ENCODE measurements around the gene TNIK.

DNA sequence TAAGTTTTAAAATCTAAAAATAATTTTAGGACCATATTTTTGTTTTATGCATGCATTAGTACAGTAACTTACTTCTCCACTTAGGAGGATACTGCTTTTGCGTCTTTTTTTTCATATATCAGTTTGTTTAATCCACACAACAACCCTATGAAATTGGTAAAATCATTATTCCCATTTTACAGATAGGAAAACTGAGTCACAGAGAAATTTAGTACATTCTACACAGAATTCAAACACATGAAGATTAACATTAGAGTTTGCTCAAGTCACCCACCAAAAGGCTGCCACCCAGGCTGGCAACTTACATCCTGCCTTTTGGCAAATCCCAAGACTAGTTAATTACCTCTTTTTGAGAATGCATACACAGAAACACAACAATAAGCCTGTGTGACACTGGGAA lies 28.7 kb downstream of the TNIK start:
- TF ChIP-seq, protein P1, sequence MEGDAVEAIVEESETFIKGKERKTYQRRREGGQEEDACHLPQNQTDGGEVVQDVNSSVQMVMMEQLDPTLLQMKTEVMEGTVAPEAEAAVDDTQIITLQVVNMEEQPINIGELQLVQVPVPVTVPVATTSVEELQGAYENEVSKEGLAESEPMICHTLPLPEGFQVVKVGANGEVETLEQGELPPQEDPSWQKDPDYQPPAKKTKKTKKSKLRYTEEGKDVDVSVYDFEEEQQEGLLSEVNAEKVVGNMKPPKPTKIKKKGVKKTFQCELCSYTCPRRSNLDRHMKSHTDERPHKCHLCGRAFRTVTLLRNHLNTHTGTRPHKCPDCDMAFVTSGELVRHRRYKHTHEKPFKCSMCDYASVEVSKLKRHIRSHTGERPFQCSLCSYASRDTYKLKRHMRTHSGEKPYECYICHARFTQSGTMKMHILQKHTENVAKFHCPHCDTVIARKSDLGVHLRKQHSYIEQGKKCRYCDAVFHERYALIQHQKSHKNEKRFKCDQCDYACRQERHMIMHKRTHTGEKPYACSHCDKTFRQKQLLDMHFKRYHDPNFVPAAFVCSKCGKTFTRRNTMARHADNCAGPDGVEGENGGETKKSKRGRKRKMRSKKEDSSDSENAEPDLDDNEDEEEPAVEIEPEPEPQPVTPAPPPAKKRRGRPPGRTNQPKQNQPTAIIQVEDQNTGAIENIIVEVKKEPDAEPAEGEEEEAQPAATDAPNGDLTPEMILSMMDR (IDR thresholded peaks at IDR 0.05; ENCODE audit: low read depth, low read length): no peak
- no peak for TF ChIP-seq EZH2phosphoT487 (IDR thresholded peaks at IDR 0.05; ENCODE audit: low read depth)
